HepG2 (cell line): ENCODE results near the gene PPEF2. TPM values are rescaled to one million over a fixed set of nuclear protein-coding genes. Genes with fewer than 3 reads are reported as not detected.
A peak's percentile ranks its signal among the peaks of the same experiment; 100 is the strongest.

Experiments
- ATAC-seq: fragments of 200-7000 bp; cut with Tn5 transposase; 3 replicates; pipeline ENCODE4 v1.9.1; 2020; ENCODE audit warnings: mild to moderate bottlenecking, moderate library complexity
- BruUV-seq: library from RNA; stranded (reverse); fragments of 400-500 nt; replicated peaks from 2 replicates; lab custom pipeline; 2021; lab: Mats Ljungman, UMichigan
- CTCF ChIA-PET: fragments of 300-600 bp; formaldehyde crosslinking; extraction: SDS; loops from one replicate; lab custom pipeline; 2021; ENCODE audit warnings: low total read pairs, inconsistent platforms, low intra/inter-chr PET ratio; lab: Yijun Ruan, JAX
- POLR2A ChIA-PET: fragments of 350-600 bp; sonication (Branson Sonifier 250); formaldehyde crosslinking; loops from one replicate; lab custom pipeline; 2020; ENCODE audit warnings: antibody characterized with exemption, inconsistent platforms; lab: Yijun Ruan, JAX
- DNase-seq: peaks from one replicate; pipeline ENCODE4 v3.0.0-alpha.2; 2015; ENCODE audit warnings: low spot score
- FAIRE-seq: peaks from 3 replicates; lab custom pipeline; 2011; peaks lifted over from hg19 to GRCh38; lab: Jason Lieb, UNC
- H2AFZ ChIP-seq: one replicate; pipeline ENCODE4 v1.6.1; 2011; ENCODE audit warnings: low read length, inconsistent platforms
- H3K27ac ChIP-seq: fragments of 300-600 bp; 3 replicates; pipeline ENCODE4 v1.8.0; 2011; ENCODE audit warnings: mixed run types, mild to moderate bottlenecking, mixed read lengths, low read length, inconsistent platforms; ENCODE audit not compliant: insufficient read depth; ENCODE audit errors: extremely low read length
- H3K27me3 ChIP-seq, 2 experiments: fragments of 200-600 bp in 1 of 2; 2 replicates in 1 of 2; 3 replicates in 1 of 2; pipeline versions ENCODE4 v1.6.0 to v1.8.0; 2011; ENCODE audit warnings: low read length in 2 of 2, mild to moderate bottlenecking in 2 of 2, moderate library complexity in 2 of 2, inconsistent platforms in 1 of 2; ENCODE audit not compliant: insufficient read depth in 2 of 2, control insufficient read depth in 1 of 2
- H3K36me3 ChIP-seq, 2 experiments: fragments of 200-600 bp in 1 of 2; replicated peaks in 1 of 2; 2 replicates in 1 of 2; 3 replicates in 1 of 2; pipeline versions ENCODE4 v1.5.1 to v1.8.0; 2011; ENCODE audit warnings: low read length in 2 of 2, inconsistent platforms in 1 of 2; ENCODE audit not compliant: insufficient read depth in 2 of 2, control insufficient read depth in 1 of 2
- H3K4me1 ChIP-seq: 2 replicates; pipeline ENCODE4 v1.5.1; 2012; ENCODE audit warnings: low read length, inconsistent platforms; ENCODE audit not compliant: insufficient read depth
- H3K4me2 ChIP-seq: 2 replicates; pipeline ENCODE4 v1.6.0; 2011; ENCODE audit warnings: low read depth, low read length, inconsistent platforms
- H3K4me3 ChIP-seq, 3 experiments: fragments of 200-600 bp in 1 of 3; sonication (generic), shearing (Covaris generic) in 1 of 3; replicated peaks in 1 of 3; 2 replicates each; pipeline ENCODE4 v1.5.1; 2011 to 2016; ENCODE audit warnings: low read length in 3 of 3, inconsistent platforms in 2 of 3, low read depth in 2 of 3, mild to moderate bottlenecking in 2 of 3, control low read depth in 1 of 3, mixed read lengths in 1 of 3; ENCODE audit not compliant: insufficient read depth in 1 of 3
- H3K79me2 ChIP-seq: one replicate; pipeline ENCODE4 v1.6.1; 2011; ENCODE audit warnings: low read length, inconsistent platforms; ENCODE audit not compliant: insufficient read depth
- H3K9ac ChIP-seq: 2 replicates; pipeline ENCODE4 v1.6.0; 2011; ENCODE audit warnings: mild to moderate bottlenecking, low read depth, low read length, inconsistent platforms; ENCODE audit not compliant: insufficient read depth
- H3K9me3 ChIP-seq: 2 replicates; pipeline ENCODE4 v1.5.1; 2012; ENCODE audit warnings: mild to moderate bottlenecking, low read length
- H4K20me1 ChIP-seq: 2 replicates; pipeline ENCODE4 v1.6.0; 2011; ENCODE audit warnings: inconsistent platforms, mild to moderate bottlenecking, low read length, moderate library complexity; ENCODE audit not compliant: insufficient read depth
- ASH2L ChIP-seq: fragments of 300-600, 200-600 bp; sonication (generic); IDR thresholded peaks from 2 replicates; pipeline ENCODE4 v1.7.0; 2017; ENCODE audit warnings: low read depth, mild to moderate bottlenecking, moderate library complexity, mixed read lengths, low read length; ENCODE audit not compliant: insufficient read length
- DMAP1 ChIP-seq: IDR thresholded peaks from 2 replicates; pipeline ENCODE4 v1.6.1; 2016
- MNT ChIP-seq: fragments of 450-650 bp; IDR thresholded peaks from 2 replicates; pipeline ENCODE4 v1.6.1; 2016
- NAIF1 ChIP-seq: sonication (generic); formaldehyde crosslinking; IDR thresholded peaks from 2 replicates; pipeline ENCODE4 v1.5.0; 2020; ENCODE audit warnings: mild to moderate bottlenecking, missing genetic modification reagents, borderline replicate concordance
- NCOA2 ChIP-seq: sonication (generic); formaldehyde crosslinking; IDR thresholded peaks from 2 replicates; pipeline ENCODE4 v1.8.0; 2022; ENCODE audit warnings: inconsistent platforms
- POLR2A ChIP-seq, 2 experiments: IDR thresholded peaks; 2 replicates each; pipeline ENCODE4 v1.6.1; 2011; ENCODE audit warnings: low read depth in 2 of 2, low read length in 2 of 2, mild to moderate bottlenecking in 1 of 2, moderate library complexity in 1 of 2; ENCODE audit not compliant: insufficient read depth in 1 of 2
- POLR2G ChIP-seq: fragments of 200-400 bp; formaldehyde crosslinking; IDR thresholded peaks from 2 replicates; pipeline ENCODE4 v1.6.1; 2018; ENCODE audit warnings: mild to moderate bottlenecking, low read depth, low read length, moderate library complexity
- REL ChIP-seq: sonication (generic); formaldehyde crosslinking; conservative IDR thresholded peaks from 2 replicates; pipeline ENCODE4 v1.8.0; 2022; ENCODE audit warnings: mild to moderate bottlenecking, missing genetic modification reagents, moderate library complexity
- RXRA ChIP-seq: sonication (generic); formaldehyde crosslinking; IDR thresholded peaks from 2 replicates; pipeline ENCODE4 v1.5.1; 2020; ENCODE audit warnings: missing genetic modification reagents
- SAP130 ChIP-seq: IDR thresholded peaks from 2 replicates; pipeline ENCODE4 v1.6.1; 2016; ENCODE audit warnings: low read depth
- SOX6 ChIP-seq, 2 experiments: fragments of 450-650 bp in 1 of 2; sonication (generic) in 1 of 2; formaldehyde crosslinking in 1 of 2; IDR thresholded peaks; 2 replicates each; pipeline versions ENCODE4 v1.4.0 to v1.6.1; 2017 to 2020; ENCODE audit warnings: antibody characterized with exemption in 1 of 2, mild to moderate bottlenecking in 1 of 2, missing genetic modification reagents in 1 of 2
- THRA ChIP-seq: sonication (generic); formaldehyde crosslinking; IDR thresholded peaks from 2 replicates; pipeline ENCODE4 v1.4.0; 2020; ENCODE audit warnings: missing genetic modification reagents, borderline replicate concordance
- ZFAT ChIP-seq: sonication (generic); formaldehyde crosslinking; conservative IDR thresholded peaks from 2 replicates; pipeline ENCODE4 v1.8.1; 2023; ENCODE audit warnings: missing genetic modification reagents, inconsistent platforms
- ZFX ChIP-seq: sonication (generic); formaldehyde crosslinking; IDR thresholded peaks from 2 replicates; pipeline ENCODE4 v1.4.0; 2020; ENCODE audit warnings: mild to moderate bottlenecking, low read depth, missing genetic modification reagents, moderate library complexity
- ZNF12 ChIP-seq: sonication (generic); formaldehyde crosslinking; IDR thresholded peaks from 2 replicates; pipeline ENCODE4 v1.5.0; 2020; ENCODE audit warnings: missing genetic modification reagents
- ZNF704 ChIP-seq: sonication (generic); formaldehyde crosslinking; IDR thresholded peaks from 2 replicates; pipeline ENCODE4 v1.8.1; 2023; ENCODE audit warnings: mild to moderate bottlenecking, inconsistent platforms, moderate library complexity, missing genetic modification reagents, borderline replicate concordance
- ZNF790 ChIP-seq: sonication (generic); formaldehyde crosslinking; IDR thresholded peaks from 2 replicates; pipeline ENCODE4 v1.8.0; 2022; ENCODE audit warnings: missing genetic modification reagents, mild to moderate bottlenecking, borderline replicate concordance
- WGBS: methylation state at CpG from one replicate; pipeline ENCODE4 v1.1.6; 2017; ENCODE audit warnings: low lambda C conversion rate; 5-methylcytosine and 5-hydroxymethylcytosine counted together
- in situ Hi-C: cut with HindIII; loops from 2 replicates; pipeline ENCODE4 v1.10.0; 2017; ENCODE audit warnings: low pct_unique_long_range_greater_than_20kb; ENCODE audit not compliant: extremely low pct_ligation_motif_present
- intact Hi-C: fragments of 100-400 bp; cut with micrococcal nuclease; formaldehyde crosslinking; loops from one replicate; pipeline ENCODE4 v1.10.0; 2022; ENCODE audit not compliant: unreplicated experiment
- polyA plus RNA-seq, 8 experiments: library from polyadenylated mRNA; depleted of rRNA in 3 of 8; stranded (reverse) in 7 of 8; unstranded in 1 of 8; fragments of >200 nt; fragmentation: Illumina TruSeq in 4 of 8; extraction: Trizol in 4 of 8; gene quantifications; 2 replicates each; pipeline versions ENCODE4 v1.2.1 to v1.2.3, GENCODE V29; 2011 to 2016; ENCODE audit warnings: low read depth in 4 of 8, missing spikeins in 1 of 8, mixed read lengths in 1 of 8; ENCODE audit not compliant: insufficient read depth in 1 of 8
- total RNA-seq, 5 experiments: library from RNA; depleted of rRNA; stranded (reverse); fragments of >200 nt; fragmentation: Illumina TruSeq; extraction: Trizol; gene quantifications; 2 replicates each; pipeline ENCODE4 v1.2.3, GENCODE V29; 2016; ENCODE audit warnings: low read depth in 1 of 5

Gene PPEF2
- total and polyA plus RNA-seq, 2 of the 13 experiments (the other 11 are each of a cell fraction or from before 2014, with no cell fraction given), result 0.01 TPM; not detected in 1

GRCh38 chr4:75940692-75941253 is 38.5 kb upstream of the PPEF2 start, which contains the start of gene NAAA (continued):
- 0 out of 2 replicates have a peak, but pooled peaks have one; percentile 38 for TF ChIP-seq ZNF704 (CRISPR knock-in tag)
- peak; percentile 65 for TF ChIP-seq POLR2G

GRCh38 chr4:75939890-75940691 is 37.8 kb upstream of the PPEF2 start:
- in situ Hi-C loops (no loop called here), intact Hi-C loops (no loop called here)
- Histone ChIP-seq H3K27ac (peak overlapping the region; percentile 82), H3K4me3 (peak overlapping the region; percentile 64 to 89 (median 67)), H3K9me3 (no peaks in the 10 kb centered on the region), H3K9ac (peak overlapping the region; percentile 72), H3K4me1 (peaks cover 27% of the 10 kb centered on the region), H3K79me2 (no peaks in the 10 kb centered on the region), H2AFZ (peak overlapping the region; percentile 58), H3K27me3 (no peaks in the 10 kb centered on the region), H3K4me2 (peak overlapping the region; percentile 86), H4K20me1 (no peaks in the 10 kb centered on the region), H3K36me3 (no peaks in the 10 kb centered on the region; a peak in 1 of 5 replicates)
- ChIA-PET POLR2A (interaction anchor here (1.0 to 1.6 kb wide), 5 partner anchors 12 to 216 kb away, joined by 4 to 5 read pairs (median 4); partner anchors contain the start of genes SDAD1 and USO1), CTCF (interaction anchor here (0.6 to 2.1 kb wide), 3 partner anchors 24 to 435 kb away, joined by 3 to 14 read pairs (median 5); no protein-coding TSS in a partner anchor)
- DNase-seq, result peak; percentile 55
- ATAC-seq, result peak; percentile 83
- no peak for FAIRE-seq
- no TSS peak for BruUV-seq
- 0% methylated on average over 15 of the region's 67 CpGs for WGBS
- TF ChIP-seq POLR2A (IDR thresholded peaks at IDR 0.05; ENCODE audit: insufficient read depth in 1 of 2, low read depth in 2 of 2, low read length in 2 of 2) (peak in 1 of 2 experiments; percentile 65; a peak in 2 of 4 replicates), THRA (CRISPR knock-in tag) (peak; percentile 35; the same call in 1 of the 2 replicates), ZFX (peak; percentile 28; the same call in 1 of the 2 replicates), NAIF1 (CRISPR knock-in tag) (peak; percentile 85; the same call in 1 of the 2 replicates), RXRA (CRISPR knock-in tag) (0 out of 2 replicates have a peak, but pooled peaks have one; percentile 42), SOX6 (IDR thresholded peaks at IDR 0.05) (no peak), SOX6 (CRISPR knock-in tag; IDR thresholded peaks at IDR 0.05) (0 out of 2 replicates have a peak, but pooled peaks have one; percentile 4), REL (peak; percentile 56; the same call in 1 of the 2 replicates), NCOA2 (peak; percentile 19; the same call in 1 of the 2 replicates), DMAP1 (peak; percentile 75; the same call in 1 of the 2 replicates), ZNF12 (CRISPR knock-in tag) (peak; percentile 36; the same call in 1 of the 2 replicates), ASH2L (peak; percentile 39), ZNF790 (CRISPR knock-in tag) (no peak), ZFAT (CRISPR knock-in tag) (peak; percentile 11; the same call in 1 of the 2 replicates), MNT (0 out of 2 replicates have a peak, but pooled peaks have one; percentile 6), SAP130 (CRISPR knock-in tag) (peak; percentile 46; the same call in 1 of the 2 replicates)
